ENCODE data around the gene MAML2.

The MAML2 gene

DNA sequence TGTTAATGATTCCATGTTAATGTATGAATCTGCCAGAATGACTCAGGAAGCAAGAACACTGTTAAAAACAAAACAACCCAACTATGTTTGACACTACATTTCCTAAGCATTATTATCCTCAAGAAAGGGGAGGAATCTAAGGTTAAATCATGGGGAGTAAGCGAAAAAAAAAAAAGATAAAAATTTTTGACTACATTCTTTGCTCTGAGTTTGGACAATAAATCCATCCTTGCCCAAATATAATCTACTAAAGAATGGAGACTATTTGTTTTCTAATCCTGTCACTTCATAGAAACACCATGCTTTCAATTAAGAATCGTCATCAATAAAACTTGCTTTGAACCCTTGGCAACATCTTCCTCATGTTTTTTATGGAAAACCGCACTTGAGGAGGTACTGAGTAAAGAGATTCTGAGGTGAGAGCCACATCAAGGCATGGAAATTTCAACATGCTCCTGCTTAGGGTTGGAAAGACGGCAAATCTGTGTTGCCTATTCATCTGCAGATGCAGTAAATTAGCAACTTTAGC is 9.7 kb downstream of the MAML2 start:
- peaks cover 6% of the 10 kb centered on the region for H3F3A ChIP-seq (ENCODE audit: insufficient read depth, low read length)
- no peaks in the 10 kb centered on the region; the same call in 1 of the 2 replicates for H4K20me1 ChIP-seq (ENCODE audit: insufficient read depth, low read length)
- TF ChIP-seq, protein P1, sequence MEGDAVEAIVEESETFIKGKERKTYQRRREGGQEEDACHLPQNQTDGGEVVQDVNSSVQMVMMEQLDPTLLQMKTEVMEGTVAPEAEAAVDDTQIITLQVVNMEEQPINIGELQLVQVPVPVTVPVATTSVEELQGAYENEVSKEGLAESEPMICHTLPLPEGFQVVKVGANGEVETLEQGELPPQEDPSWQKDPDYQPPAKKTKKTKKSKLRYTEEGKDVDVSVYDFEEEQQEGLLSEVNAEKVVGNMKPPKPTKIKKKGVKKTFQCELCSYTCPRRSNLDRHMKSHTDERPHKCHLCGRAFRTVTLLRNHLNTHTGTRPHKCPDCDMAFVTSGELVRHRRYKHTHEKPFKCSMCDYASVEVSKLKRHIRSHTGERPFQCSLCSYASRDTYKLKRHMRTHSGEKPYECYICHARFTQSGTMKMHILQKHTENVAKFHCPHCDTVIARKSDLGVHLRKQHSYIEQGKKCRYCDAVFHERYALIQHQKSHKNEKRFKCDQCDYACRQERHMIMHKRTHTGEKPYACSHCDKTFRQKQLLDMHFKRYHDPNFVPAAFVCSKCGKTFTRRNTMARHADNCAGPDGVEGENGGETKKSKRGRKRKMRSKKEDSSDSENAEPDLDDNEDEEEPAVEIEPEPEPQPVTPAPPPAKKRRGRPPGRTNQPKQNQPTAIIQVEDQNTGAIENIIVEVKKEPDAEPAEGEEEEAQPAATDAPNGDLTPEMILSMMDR (IDR thresholded peaks at IDR 0.05; ENCODE audit: low read length) = no peak
- TF ChIP-seq EZH2phosphoT487 (IDR thresholded peaks at IDR 0.05; ENCODE audit: low read length) = no peak
- no peak for TF ChIP-seq EZH2 (optimal IDR thresholded peaks at IDR 0.05; ENCODE audit: low read depth, low read length)
- H3K4me2 ChIP-seq (ENCODE audit: low read depth, low read length) = no peak overlapping the region
- H3K36me3 ChIP-seq (replicated peaks; ENCODE audit: insufficient read depth, low read length) = 0 out of 2 replicates have a peak, but pooled peaks cover 9% of the 10 kb centered on the region
- H2AFZ ChIP-seq (ENCODE audit: low read length) = no peak overlapping the region
- no peak overlapping the region for H3K4me3 ChIP-seq (ENCODE audit: low read length)
- H3K9ac ChIP-seq (ENCODE audit: low read length) = no peak overlapping the region
- H3K9me2 ChIP-seq (replicated peaks; ENCODE audit: insufficient read depth, low read length) = no peaks in the 10 kb centered on the region
- peaks cover 98% of the 10 kb centered on the region for H3K79me2 ChIP-seq (ENCODE audit: low read length)
- peaks cover 24% of the 10 kb centered on the region for H3K4me1 ChIP-seq (ENCODE audit: low read length)
- no peaks in the 10 kb centered on the region for H3K27me3 ChIP-seq (replicated peaks; ENCODE audit: insufficient read depth, low read length)
- no peaks in the 10 kb centered on the region for H3K9me3 ChIP-seq (replicated peaks; ENCODE audit: insufficient read depth, low read length)
- no peak overlapping the region for H3K27ac ChIP-seq (ENCODE audit: low read length)
- no peak for DNase-seq

DNA sequence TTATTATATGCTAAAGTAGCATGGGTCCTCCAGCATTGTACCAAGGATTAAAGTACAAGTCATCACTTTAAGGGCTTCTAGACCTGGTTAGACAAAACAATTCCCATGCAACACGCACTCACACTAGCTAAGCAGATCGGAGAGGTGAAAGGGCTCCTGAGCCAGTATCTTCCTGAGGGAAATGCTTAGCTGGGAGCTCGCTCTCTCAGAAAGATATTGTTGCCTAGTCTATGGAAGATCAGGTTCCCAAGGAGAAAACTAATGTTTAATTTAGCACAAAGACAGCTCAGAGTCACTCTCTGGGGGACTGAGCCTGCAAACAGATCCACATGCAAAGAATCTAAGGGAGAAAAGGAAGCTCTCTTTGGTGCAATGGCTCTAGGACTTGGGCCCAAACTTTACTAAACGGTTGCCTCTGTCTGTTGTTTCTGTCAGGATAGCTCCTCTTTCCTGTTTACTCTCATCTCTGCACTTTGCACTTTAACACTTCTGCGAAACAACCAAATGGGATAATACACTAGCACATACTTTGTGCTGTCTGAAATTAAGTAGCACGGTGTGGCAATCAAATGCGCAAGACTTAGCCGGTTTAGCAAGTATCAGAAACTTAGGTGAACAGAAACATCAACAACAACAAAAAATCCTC is 10.7 kb downstream of the MAML2 start:
- H3F3A ChIP-seq (ENCODE audit: insufficient read depth, low read length) = no peaks in the 10 kb centered on the region
- H3K4me2 ChIP-seq (ENCODE audit: low read depth, low read length) = no peak overlapping the region
- peaks cover 17% of the 10 kb centered on the region for H3K4me1 ChIP-seq (ENCODE audit: low read length)
- H3K27ac ChIP-seq (ENCODE audit: low read length) = no peak overlapping the region
- H3K9me2 ChIP-seq (replicated peaks; ENCODE audit: insufficient read depth, low read length) = no peaks in the 10 kb centered on the region
- peaks cover 98% of the 10 kb centered on the region for H3K79me2 ChIP-seq (ENCODE audit: low read length)
- H2AFZ ChIP-seq (ENCODE audit: low read length) = no peak overlapping the region
- no peak for DNase-seq
- H3K9ac ChIP-seq (ENCODE audit: low read length) = no peak overlapping the region
- 0 out of 2 replicates have a peak, but pooled peaks cover 9% of the 10 kb centered on the region for H3K36me3 ChIP-seq (replicated peaks; ENCODE audit: insufficient read depth, low read length)
- H3K9me3 ChIP-seq (replicated peaks; ENCODE audit: insufficient read depth, low read length) = no peaks in the 10 kb centered on the region
- no peak overlapping the region for H3K4me3 ChIP-seq (ENCODE audit: low read length)
- H3K27me3 ChIP-seq (replicated peaks; ENCODE audit: insufficient read depth, low read length) = no peaks in the 10 kb centered on the region
- H4K20me1 ChIP-seq (ENCODE audit: insufficient read depth, low read length) = no peaks in the 10 kb centered on the region; the same call in 1 of the 2 replicates
- no peak for TF ChIP-seq EZH2 (optimal IDR thresholded peaks at IDR 0.05; ENCODE audit: low read depth, low read length)
- TF ChIP-seq EZH2phosphoT487 (IDR thresholded peaks at IDR 0.05; ENCODE audit: low read length) = no peak
- TF ChIP-seq, protein P1 (IDR thresholded peaks at IDR 0.05; ENCODE audit: low read length) = no peak

DNA sequence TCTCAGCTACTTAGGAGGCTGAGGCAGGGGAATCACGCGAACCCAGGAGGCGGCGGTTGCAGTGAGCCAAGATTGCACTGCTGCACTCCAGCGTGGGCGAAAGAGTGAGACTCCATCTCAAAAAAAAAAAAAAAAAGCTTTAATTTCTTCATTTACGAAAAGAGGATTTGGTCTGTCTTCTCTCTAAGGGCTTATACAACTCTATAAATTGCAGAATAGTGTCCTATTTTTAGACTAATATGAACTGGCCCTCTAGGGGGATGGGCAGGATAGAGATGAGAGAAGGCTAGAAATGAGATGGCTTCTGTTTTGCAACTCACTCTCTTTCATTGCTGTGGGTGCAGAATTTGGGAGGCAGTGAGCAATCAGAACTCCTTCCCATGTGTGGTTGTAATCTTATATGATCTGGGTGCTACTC is 11.3 kb downstream of the MAML2 start:
- H3F3A ChIP-seq (ENCODE audit: insufficient read depth, low read length) = no peaks in the 10 kb centered on the region
- TF ChIP-seq, protein P1 (IDR thresholded peaks at IDR 0.05; ENCODE audit: low read length) = no peak
- TF ChIP-seq EZH2 (optimal IDR thresholded peaks at IDR 0.05; ENCODE audit: low read depth, low read length) (no peak), EZH2phosphoT487 (IDR thresholded peaks at IDR 0.05; ENCODE audit: low read length) (no peak)
- peaks cover 98% of the 10 kb centered on the region for H3K79me2 ChIP-seq (ENCODE audit: low read length)
- H3K4me3 ChIP-seq (ENCODE audit: low read length) = no peak overlapping the region
- 0 out of 2 replicates have a peak, but pooled peaks cover 9% of the 10 kb centered on the region for H3K36me3 ChIP-seq (replicated peaks; ENCODE audit: insufficient read depth, low read length)
- no peaks in the 10 kb centered on the region for H3K27me3 ChIP-seq (replicated peaks; ENCODE audit: insufficient read depth, low read length)
- no peak overlapping the region for H2AFZ ChIP-seq (ENCODE audit: low read length)
- H3K9me2 ChIP-seq (replicated peaks; ENCODE audit: insufficient read depth, low read length) = no peaks in the 10 kb centered on the region
- no peak overlapping the region for H3K9ac ChIP-seq (ENCODE audit: low read length)
- peaks cover 12% of the 10 kb centered on the region for H3K4me1 ChIP-seq (ENCODE audit: low read length)
- H4K20me1 ChIP-seq (ENCODE audit: insufficient read depth, low read length) = no peaks in the 10 kb centered on the region; the same call in 1 of the 2 replicates
- no peak overlapping the region for H3K4me2 ChIP-seq (ENCODE audit: low read depth, low read length)
- H3K9me3 ChIP-seq (replicated peaks; ENCODE audit: insufficient read depth, low read length) = no peaks in the 10 kb centered on the region
- H3K27ac ChIP-seq (ENCODE audit: low read length) = no peak overlapping the region
- DNase-seq = no peak

Measured in MM.1S (cell line).